NCI-H510A treated with DMSO at 0.1 percent for 48 hours (cell line): ENCODE measurements around the gene THBS3.
"Not testable (repeated sequence)": the region's sequence is repeated elsewhere in the genome, so short reads cannot be mapped to it uniquely, and the experiment has no call there.

Source experiments
- DNase-seq: peaks from one replicate; lab custom pipeline; 2025; lab: John Stamatoyannopoulos, UW

THBS3 gene

DNA sequence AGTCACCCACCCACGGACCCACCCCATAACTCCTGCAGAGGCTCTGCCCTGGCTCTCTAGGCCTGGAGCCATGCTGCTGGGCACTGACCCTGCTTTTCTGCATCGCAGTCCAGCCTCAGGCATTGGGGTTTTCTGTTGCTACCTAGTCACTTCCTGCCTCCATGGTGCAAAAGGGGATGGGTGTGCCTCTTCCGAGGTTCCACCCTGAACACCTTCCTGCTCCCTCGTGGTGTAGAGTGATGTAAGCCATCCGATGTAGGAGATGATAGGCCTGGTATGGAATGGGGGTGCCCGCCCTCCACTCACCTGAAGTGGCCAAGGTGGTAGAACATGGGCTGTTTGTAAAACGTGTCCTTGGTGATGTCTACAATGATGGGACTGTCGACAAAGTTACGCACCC lies 27.7 kb upstream of the THBS3 start:
- not testable (repeated sequence) for DNase-seq

DNA sequence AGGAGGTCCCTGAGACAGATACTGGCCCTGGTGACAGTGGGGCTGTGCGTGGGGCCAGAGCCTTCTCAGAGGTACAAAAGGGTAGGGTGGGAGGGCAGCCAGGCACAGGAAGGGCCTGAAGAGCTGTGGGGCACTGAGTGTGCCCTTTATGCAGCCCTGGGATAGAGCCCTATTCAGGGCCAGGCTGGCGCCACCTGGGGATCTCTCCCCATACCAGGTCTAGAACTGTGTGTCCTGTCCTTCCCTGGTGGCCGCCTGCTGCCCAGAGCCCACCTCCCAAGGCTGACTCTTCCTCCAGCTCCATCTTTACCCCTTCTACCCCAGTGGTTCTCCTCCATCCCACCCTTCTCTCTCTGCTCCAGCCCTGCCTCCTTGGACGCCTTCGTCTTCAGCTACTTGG lies 25.8 kb upstream of the THBS3 start:
- DNase-seq = not testable (repeated sequence)

DNA sequence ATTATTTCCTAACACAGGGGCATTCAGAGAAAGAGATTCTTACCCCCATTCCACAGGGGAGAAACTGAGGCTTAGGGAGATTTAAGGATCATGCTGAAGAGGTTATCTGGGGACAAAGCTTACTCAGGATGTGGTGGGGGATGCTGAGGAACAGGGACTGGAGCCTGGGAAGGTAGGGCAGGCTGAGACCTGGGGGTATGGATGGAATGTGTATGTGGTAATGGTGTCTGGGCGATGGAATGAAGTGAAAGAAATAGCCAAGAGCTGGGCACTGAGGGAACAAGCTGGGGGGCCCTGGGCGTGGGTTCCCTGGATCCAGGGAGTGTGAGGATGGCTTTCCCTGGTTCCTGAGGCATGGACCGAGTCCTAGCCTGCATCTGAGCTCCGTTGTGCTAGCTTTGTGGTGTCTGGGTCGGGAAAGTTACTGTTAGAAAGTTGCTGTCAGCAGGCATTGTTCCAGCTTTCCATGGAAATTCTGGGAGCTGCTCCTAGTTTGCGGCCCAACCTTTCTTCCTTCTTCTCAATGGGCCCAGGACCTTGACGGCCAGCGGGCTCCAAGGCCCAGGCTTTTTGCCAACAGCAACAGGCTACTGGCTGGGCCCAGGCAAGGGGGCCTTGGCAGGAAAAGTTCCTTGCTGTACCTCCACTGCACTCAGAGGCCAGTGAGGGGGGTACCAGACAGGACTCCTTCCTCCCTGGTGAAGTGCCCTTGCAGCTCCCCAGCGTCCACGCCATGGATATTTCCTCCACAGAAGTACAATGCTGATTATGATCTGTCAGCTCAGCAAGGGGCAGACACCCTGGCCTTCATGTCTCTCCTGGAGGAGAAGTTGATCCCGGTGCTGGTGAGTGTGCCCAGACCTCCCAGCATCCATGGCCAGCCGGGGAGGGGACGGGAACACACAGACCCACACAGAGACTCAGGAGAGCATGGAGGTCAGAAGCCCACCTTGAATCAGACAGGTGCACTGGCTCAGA lies 24.6 kb upstream of the THBS3 start:
- DNase-seq = not testable (repeated sequence)

DNA sequence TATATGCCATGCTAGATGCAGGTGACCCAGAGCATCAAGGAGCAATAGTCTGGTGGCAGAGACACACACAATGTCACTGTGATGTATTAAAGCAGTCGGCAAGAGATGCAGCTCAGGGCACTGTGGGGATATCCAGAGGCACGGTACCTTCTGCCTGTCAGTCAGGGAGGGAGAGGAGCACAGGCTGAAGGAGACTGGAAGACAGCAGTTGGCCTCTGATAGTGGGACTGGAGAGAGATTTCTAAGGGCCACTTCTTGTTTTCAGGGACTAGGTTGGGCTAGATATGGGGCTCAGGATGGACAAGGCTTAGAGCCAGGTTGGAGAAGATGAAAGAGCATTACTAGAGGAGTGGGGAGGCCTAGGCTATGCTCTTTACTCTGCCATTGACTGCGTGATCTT lies 23.6 kb upstream of the THBS3 start:
- not testable (repeated sequence) for DNase-seq

DNA sequence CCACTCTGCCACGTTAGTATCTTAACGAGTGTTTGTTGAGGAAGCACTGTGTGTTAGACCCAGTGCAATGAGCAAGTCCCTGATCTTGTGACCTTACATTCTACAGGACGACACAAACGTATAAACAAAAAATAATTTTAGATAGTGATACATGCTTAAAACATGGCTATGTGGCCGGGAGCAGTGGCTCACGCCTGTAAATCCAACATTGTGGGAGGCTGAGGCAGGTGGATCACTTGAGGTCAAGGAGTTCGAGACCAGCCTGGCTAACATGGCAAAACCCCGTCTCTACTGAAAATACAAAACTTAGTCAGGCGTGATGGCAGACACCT lies 20.4 kb upstream of the THBS3 start:
- no peak for DNase-seq

DNA sequence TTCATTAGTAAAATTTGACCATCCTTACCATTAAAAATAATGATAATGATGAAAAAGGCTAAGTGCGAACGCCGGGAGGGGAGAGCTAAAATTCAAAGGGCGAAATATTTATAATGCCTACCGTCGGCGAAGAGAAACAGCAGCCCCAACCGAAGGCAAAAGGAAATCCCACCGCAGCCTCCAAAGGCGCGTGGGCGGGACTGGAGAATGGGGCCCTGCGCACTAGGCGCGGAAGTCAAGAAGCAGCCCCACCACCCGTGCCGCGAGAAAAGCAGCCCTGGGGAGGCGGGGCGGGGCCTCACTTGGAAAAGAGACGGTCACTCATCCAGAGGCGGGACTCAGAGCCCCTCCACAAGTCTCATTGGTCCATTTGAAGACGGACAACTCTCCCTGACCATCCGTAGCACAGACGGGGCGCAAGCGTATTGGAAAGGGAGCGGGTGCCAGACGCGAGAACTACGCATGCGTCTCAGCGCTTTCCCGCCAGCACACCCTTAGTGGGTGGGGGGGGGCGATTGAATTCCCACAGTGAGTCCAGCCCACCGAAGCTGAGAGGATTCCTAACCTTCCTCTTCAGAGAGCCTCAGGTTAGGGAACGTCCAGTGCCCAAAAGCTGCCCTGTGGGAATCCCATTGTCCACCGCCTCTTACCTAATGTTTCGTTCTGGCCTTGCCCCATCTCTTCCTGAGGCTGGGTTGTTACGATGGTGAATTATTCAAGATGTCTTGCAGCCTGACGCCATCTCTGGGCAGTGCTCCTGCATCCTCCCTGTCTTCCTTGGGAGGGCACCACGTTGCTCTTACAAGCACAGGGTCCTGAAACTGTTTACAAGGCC lies 19.8 kb upstream of the THBS3 start:
- peak; percentile 98 for DNase-seq

DNA sequence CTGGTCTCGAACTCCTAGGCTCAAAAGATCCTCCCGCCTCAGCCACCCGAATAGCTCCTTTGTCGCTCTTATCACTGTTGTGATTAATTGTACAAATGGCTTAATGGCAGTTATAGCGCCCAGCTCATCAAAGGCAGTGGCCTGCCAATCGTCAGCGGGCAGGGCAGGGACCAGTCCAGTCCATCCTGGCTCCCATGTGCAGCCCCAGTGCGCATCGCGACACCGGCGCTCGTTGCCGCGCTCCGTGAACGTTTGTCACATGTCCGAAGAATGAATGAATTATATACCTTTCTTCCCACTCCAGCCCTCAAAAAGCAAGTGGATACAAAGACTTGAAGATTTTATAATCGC lies 19.2 kb upstream of the THBS3 start:
- no peak for DNase-seq

DNA sequence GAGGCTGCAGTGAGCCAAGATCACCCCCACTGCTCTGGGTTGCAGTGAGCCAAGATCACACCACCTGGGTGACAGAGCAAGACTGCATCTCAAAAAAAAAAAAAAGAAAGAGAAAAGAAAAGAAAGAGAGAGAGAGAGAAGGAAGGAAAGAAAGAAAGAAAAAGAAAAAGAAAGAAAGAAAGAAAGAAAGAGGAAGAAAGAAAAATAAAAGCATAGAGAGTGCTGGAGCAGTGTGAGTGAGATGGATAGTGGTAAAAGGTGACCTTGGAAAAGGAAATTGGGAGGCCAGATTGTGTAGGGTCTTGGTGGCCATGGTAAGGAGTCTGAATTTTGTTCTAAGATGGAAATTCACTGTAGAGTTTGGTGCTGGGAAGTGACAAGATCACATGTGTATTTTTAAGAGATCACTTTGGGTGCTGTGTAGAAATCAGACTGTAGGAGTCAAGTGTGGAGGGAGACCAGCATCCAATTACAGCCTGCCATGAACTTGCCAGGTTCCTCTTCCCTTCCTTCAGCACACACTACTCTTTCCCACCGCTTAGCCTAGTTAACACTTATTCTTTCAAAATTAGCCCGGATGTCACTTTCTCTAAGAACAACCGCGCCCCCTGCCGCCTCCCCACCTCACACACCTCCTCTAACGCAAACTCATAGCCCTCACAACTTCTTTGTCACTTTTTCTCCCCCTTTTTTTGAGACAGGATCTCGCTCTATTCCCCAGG lies 18.7 kb upstream of the THBS3 start:
- DNase-seq = peak; percentile 68

DNA sequence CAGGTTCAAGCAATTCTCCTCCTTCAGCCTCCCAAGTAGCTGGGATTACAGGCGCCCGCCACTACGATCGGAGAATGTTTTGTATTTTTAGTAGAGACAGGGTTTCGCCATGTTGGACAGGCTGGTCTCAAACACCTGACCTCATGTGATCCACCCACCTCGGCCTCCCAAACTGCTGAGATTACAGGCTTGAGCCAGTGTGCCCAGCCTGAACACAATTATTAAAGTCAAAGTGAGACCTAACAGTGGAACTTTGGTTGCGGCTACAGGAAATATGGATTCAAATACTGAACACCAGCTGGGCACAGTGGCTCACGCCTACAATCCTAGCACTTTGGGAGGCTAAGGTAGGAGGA lies 17.7 kb upstream of the THBS3 start:
- DNase-seq = not testable (repeated sequence)

DNA sequence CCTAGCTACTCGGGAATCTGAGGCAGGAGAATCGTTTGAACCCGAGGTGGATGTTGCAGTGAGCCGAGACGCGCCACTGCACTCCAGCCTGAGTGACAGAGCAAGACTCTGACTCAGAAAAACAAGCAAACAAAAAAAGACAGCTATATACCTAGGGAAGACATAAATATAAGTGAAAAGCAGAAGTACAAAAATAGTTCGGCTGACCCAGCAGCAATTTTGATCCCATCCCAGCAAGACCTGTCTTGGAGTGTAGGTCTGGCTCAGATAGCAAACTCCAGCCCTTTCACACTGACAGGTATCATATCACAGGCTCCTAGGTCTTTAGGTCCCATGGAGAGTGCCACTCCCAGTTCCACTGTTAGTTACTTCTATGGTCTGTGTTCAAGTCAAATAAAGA lies 15.3 kb upstream of the THBS3 start:
- DNase-seq = no peak

DNA sequence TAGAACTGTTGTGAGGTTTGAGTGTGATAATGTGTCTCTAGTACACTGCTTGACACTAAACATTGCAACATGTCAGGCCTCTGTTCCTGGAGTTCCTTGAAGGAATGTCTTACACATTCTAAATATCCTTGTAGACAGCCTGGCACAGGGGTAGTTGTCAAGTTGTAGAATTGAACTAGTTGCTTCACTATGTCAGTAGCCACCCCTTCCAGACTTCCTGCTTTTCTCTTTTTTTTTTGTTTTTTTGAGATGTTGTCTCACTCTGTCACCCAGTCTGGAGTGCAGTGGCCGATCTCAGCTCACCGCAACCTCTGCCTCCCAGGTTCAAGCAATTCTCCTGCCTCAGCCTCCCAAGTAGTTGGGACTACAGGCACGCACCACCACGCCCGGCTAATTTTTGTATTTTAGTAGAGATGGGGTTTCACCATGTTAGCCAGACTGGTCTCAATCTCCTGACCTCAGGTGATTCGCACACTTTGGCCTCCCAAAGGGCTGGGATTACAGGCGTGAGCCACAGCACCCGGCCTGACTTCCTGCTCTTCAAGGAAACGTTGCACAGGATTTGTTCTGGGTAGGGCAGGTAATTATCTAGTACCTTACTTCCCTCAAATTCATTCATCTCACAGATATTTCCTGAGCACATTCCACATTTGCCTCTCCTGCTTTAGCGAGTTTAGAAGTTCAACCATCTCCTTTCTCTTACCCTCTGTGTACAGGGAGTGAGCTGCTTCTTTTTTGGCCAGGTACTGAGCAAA lies 12.7 kb upstream of the THBS3 start:
- not testable (repeated sequence) for DNase-seq

DNA sequence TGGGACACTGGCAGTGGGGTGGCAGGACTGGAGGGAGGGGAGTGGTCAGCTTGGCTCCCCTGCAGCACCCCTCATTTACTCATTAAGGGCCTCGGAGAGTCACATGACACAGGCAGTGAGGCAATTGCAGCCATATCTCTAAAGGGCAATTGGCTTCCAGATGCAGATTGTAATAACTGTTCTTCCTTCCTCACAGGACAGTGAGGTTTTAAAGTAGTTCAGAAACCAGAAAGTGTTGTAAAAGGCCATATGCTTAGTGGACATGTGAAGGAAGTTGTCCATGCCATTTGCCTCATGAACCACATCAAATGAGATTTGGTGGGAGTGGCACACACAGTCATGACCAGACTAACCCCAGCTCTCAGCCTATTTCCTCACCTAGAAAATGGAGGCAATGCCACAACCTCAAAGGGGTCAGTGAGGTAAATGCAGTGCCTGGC lies 11.9 kb upstream of the THBS3 start:
- DNase-seq = no peak

DNA sequence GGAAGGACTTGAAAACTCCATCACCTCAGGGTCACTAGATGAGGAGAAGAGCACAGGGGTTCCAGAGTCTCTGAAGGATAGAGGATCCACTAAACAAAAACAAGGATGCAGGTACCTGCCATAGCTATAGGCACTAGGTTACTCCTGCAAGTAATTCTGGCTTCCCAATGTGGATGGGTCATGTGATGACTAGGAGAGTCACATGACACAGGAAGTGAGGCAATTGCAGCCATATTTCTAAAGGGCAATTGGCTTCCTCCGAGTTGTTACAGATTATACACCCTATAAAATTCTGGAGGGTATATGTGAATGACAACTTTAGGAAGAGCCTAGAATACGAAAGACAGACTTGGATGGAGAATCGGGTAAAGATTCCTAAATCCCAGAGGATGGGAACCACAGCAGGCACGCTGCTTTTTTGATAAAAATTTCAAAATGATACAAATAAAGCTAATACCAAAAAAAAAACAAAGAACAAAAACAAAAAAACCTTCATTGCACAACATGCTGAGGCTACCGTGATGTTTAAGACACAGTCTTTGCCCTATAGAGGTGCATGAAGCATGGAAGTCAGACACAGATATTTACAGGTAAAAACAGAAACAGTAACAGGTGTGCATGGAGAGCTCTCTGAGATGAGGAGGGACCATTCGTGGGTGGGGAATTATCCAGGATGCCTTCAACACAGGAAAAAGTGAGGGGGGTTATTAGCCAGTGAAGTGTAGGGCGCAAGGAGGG lies 11.3 kb upstream of the THBS3 start:
- DNase-seq = peak; percentile 37

DNA sequence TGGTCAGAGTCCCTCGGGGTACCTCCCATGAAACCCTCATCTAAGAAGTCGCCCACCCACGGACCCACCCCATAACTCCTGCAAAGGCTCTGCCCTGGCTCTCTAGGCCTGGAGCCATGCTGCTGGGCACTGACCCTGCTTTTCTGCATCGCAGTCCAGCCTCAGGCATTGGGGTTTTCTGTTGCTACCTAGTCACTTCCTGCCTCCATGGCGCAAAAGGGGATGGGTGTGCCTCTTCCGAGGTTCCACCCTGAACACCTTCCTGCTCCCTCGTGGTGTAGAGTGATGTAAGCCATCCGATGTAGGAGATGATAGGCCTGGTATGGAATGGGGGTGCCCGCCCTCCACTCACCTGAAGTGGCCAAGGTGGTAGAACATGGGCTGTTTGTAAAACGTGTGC lies 7.0 kb upstream of the THBS3 start:
- not testable (repeated sequence) for DNase-seq

DNA sequence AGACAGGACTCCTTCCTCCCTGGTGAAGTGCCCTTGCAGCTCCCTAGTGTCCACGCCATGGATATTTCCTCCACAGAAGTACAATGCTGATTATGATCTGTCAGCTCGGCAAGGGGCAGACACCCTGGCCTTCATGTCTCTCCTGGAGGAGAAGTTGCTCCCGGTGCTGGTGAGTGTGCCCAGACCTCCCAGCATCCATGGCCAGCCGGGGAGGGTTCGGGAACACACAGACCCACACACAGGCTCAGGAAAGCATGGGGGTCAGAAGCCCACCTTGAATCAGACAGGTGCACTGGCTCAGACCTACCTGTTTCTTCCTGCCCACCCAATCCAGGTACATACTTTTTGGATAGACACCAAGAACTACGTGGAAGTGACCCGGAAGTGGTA lies 4.3 kb upstream of the THBS3 start:
- DNase-seq = not testable (repeated sequence)

DNA sequence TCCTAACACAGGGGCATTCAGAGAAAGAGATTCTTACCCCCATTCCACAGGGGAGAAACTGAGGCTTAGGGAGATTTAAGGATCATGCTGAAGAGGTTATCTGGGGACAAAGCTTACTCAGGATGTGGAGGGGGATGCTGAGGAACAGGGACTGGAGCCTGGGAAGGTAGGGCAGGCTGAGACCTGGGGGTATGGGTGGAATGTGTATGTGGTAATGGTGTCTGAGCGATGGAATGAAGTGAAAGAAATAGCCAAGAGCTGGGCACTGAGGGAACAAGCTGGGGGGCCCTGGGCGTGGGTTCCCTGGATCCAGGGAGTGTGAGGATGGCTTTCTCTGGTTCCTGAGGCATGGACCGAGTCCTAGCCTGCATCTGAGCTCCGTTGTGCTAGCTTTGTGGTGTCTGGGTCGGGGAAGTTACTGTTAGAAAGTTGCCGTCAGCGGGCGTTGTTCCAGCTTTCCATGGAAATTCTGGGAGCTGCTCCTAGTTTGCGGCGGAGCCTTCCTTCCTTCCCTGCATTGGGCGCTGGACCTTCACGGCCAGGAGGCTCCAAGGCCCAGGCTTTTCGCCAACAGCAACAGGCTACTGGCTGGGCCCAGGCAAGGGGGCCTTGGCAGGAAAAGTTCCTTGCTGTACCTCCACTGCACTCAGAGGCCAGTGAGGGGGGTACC lies 3.8 kb upstream of the THBS3 start:
- DNase-seq = not testable (repeated sequence)

DNA sequence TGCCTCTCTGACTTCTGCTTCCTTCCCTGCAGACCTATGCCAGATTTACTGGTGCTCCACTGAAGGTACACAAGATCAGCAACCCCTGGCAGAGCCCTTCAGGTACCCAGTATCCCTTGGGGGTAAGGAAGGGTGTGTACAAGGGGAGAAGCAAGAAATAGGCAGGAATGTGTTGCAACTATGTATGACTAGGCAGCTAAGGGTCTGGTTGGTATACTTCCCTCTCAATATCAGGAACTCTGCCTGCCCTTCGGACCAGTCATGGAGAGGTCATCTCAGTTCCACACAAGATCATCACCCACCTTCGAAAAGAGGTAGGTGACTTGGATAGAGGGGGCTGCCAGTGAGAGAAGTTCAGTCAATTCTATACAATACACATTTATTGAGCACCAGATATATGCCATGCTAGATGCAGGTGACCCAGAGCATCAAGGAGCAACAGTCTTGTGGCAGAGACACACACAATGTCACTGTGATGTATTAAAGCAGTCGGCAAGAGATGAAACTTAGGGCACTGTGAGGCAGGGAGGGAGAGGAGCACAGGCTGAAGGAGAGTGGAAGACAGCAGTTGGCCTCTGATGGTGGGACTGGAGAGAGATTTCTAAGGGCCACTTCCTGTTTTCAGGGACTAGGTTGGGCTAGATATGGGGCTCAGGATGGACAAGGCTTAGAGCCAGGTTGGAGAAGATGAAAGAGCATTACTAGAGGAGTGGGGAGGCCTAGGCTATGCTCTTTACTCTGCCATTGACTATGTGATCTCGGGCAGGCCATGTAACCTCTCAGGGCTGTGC lies 2.8 kb upstream of the THBS3 start:
- DNase-seq = no peak

DNA sequence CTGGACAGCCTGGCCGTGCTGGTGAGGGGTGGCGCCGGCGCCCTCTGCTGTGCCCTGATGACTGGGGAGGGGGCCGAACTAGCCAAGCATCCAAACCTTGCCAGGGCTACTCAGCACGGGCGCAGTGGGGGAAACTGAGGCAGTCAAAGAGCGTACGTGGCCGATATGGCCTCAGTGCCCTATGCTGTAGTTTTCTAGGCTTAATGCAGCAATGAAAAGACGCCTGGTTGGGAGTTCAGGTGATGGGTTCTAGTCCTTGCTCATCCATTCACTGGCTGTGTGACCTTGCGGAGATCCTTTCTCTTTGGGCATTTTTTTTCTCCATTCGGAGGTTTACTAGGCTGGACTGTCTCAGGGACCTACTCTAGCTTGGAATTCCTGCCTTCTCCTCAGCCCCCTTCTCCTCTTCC lies 1.6 kb upstream of the THBS3 start:
- no peak for DNase-seq

DNA sequence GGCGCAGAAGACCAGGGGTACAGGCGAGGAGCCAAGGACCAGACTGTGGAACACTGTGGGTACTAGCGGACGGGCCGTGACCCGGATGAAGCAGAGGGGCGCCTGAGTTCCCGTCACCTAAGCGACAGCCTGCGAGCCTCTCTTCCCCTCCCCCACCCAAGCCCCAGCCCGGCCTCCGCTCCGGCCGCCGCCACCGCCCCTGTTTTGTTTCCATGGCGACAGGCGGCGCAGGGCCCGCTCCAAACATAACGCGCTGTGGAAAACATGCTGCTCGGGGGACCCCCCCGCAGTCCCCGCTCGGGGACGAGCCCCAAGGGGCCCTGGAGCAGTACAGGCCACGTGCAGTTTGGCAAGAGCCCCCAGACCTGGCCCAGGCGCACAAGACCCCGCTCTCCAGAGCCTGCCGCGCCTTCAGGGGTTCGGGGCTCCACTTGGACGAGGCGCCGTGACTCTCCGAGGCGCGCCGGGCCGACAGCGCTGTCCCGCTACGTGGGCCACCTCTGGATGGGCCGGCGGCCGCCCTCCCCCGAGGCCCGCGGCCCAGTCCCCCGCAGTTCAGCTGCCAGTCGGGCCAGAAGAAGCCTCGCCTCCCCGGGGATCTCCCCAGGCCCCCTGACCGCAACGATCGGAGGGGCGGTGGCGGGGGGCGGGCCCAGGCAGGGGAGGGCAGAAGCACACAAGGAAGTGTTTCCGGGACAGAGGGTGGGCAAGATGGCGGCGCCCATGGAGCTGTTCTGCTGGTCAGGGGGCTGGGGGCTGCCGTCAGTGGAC lies 1.0 kb upstream of the THBS3 start, which contains the start of gene MTX1:
Gene MTX1 (plus strand): TSS at position 155 of the 771 bp plus-strand sequence. CDS start 110 bp downstream, at position 265.
- peak; percentile 58 for DNase-seq
